Glutamatergic neuron (in vitro differentiated cells): Measurements from ENCODE around the gene SYNPR. TPM values are rescaled to one million over a fixed set of nuclear protein-coding genes. Genes with fewer than 3 reads are reported as not detected.

ENCODE experiments used
- DNase-seq: peaks from one replicate; pipeline ENCODE4 v3.0.0; 2022
- H3K27ac Mint-ChIP-seq: one replicate; pipeline ENCODE4 v1.8.0; 2020; ENCODE audit warnings: mild to moderate bottlenecking, mixed read lengths, inconsistent platforms; ENCODE audit not compliant: unreplicated experiment
- H3K27me3 Mint-ChIP-seq: one replicate; pipeline ENCODE4 v1.8.0; 2020; ENCODE audit warnings: mild to moderate bottlenecking, moderate library complexity, mixed read lengths, inconsistent platforms; ENCODE audit not compliant: unreplicated experiment
- H3K36me3 Mint-ChIP-seq: one replicate; pipeline ENCODE4 v1.8.0; 2020; ENCODE audit warnings: mild to moderate bottlenecking, mixed read lengths, inconsistent platforms; ENCODE audit not compliant: unreplicated experiment
- H3K4me1 Mint-ChIP-seq: one replicate; pipeline ENCODE4 v1.8.0; 2020; ENCODE audit warnings: mild to moderate bottlenecking, low read depth, mixed read lengths, inconsistent platforms; ENCODE audit not compliant: unreplicated experiment
- H3K4me3 Mint-ChIP-seq: one replicate; pipeline ENCODE4 v1.8.0; 2020; ENCODE audit warnings: mild to moderate bottlenecking, mixed read lengths, inconsistent platforms; ENCODE audit not compliant: unreplicated experiment
- H3K9me3 Mint-ChIP-seq: one replicate; pipeline ENCODE4 v1.8.0; 2020; ENCODE audit warnings: mild to moderate bottlenecking, moderate library complexity, mixed read lengths, inconsistent platforms; ENCODE audit not compliant: unreplicated experiment
- long read RNA-seq: library from polyadenylated mRNA; unstranded; transcript quantifications from one replicate; pipeline ENCODE4 v2.0.0, GENCODE V29; 2020; ENCODE audit not compliant: unreplicated experiment
- total RNA-seq: library from RNA; stranded (reverse); fragmentation: NEBNext Ultra II Directional; extraction: Animal tissue kit (Norgen Biotek cat#: 25700); gene quantifications from one replicate; pipeline ENCODE4 v1.2.1, GENCODE V29; 2021; ENCODE audit not compliant: unreplicated experiment
- TF ChIP-seq, protein P1 (sequence below): fragments of 200-600 bp; sonication (generic); IDR thresholded peaks from one replicate; pipeline ENCODE4 v1.5.0; 2021; ENCODE audit not compliant: partially characterized antibody, unreplicated experiment

The SYNPR gene
- total RNA-seq = 6.1 TPM
- long read RNA-seq, partial matches to known transcripts = 0 of 4 reads
- long read RNA-seq, other reads (novel, unspliced or antisense) = 1 of 4 reads

DNA sequence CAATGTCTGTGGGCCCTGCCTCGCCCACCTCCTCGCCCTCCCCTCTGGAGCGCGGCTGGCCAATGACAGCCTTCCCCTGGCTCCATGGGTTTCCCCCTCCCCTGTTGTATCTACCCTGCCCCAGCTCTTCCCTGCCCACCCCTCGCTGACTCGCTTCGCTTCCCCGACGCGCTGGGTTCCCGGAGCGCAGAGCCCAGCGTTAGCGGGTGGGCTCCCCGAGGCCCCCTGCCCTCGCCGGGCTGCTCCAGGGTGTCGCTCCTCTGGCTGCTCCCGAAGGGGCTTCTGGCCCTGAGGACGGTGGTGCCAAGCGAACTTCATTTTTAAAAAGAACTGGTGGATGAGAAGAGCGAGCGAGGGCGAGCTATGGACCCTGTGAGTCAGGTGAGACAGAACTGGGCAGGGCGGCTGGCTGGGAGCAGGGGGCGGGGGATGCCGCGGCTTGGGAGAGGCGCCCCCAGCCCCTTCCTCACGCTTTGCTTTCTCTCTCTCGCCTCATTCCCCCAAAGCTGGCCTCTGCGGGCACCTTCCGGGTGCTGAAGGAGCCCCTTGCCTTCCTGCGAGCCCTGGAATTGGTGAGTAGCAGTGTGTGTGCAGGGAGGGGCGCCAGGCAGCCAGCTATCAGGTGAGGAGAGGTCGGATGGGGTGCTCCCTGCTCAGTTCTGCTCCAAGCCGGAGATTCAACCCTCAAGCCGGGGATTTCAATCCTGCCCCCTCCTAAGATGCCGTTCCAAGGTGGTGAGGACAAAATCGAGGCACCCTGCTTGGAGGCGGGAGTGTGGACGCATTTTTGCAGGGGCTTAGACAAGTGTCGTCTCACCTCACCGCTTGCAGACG, at the start of gene SYNPR:
SYNPR (plus strand) TSS at position 138 of the 834 bp plus-strand sequence.
- peak; percentile 43 for DNase-seq
- no peaks in the 10 kb centered on the region for H3K36me3 Mint-ChIP-seq
- H3K9me3 Mint-ChIP-seq = no peaks in the 10 kb centered on the region
- H3K27ac Mint-ChIP-seq = no peak within 1 kb of the TSS
- TF ChIP-seq, protein P1, sequence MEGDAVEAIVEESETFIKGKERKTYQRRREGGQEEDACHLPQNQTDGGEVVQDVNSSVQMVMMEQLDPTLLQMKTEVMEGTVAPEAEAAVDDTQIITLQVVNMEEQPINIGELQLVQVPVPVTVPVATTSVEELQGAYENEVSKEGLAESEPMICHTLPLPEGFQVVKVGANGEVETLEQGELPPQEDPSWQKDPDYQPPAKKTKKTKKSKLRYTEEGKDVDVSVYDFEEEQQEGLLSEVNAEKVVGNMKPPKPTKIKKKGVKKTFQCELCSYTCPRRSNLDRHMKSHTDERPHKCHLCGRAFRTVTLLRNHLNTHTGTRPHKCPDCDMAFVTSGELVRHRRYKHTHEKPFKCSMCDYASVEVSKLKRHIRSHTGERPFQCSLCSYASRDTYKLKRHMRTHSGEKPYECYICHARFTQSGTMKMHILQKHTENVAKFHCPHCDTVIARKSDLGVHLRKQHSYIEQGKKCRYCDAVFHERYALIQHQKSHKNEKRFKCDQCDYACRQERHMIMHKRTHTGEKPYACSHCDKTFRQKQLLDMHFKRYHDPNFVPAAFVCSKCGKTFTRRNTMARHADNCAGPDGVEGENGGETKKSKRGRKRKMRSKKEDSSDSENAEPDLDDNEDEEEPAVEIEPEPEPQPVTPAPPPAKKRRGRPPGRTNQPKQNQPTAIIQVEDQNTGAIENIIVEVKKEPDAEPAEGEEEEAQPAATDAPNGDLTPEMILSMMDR = no peak
- H3K4me3 Mint-ChIP-seq = peak within 1 kb of the TSS; percentile 86
- H3K4me1 Mint-ChIP-seq = peaks cover 2% of the 10 kb centered on the region
- peaks cover 14% of the 10 kb centered on the region for H3K27me3 Mint-ChIP-seq

DNA sequence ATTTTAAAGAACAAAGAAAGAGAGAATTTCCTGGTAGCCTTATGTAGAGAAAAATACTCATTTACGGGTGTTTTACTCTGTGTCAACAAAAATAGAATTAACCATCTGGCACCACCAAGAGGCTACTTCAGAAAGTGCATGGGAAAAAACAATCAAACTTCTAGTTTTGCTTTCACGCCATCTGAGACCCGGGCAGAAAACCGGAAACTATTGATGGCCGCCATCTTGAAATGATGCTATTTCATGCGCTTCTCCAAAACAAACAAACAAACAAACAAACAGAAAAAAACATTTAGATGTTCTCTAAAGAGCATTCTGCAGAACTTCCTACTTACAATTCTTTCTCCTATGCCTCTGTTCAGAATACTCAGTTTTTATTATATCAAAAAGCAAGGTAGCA, 49.4 kb upstream of the SYNPR start:
- no peaks in the 10 kb centered on the region for H3K4me1 Mint-ChIP-seq
- no peaks in the 10 kb centered on the region for H3K27me3 Mint-ChIP-seq
- H3K9me3 Mint-ChIP-seq = no peaks in the 10 kb centered on the region
- no peak overlapping the region for H3K27ac Mint-ChIP-seq
- TF ChIP-seq, protein P1 = peak; percentile 73
- no peak for DNase-seq
- no peaks in the 10 kb centered on the region for H3K36me3 Mint-ChIP-seq
- H3K4me3 Mint-ChIP-seq = no peak overlapping the region

DNA sequence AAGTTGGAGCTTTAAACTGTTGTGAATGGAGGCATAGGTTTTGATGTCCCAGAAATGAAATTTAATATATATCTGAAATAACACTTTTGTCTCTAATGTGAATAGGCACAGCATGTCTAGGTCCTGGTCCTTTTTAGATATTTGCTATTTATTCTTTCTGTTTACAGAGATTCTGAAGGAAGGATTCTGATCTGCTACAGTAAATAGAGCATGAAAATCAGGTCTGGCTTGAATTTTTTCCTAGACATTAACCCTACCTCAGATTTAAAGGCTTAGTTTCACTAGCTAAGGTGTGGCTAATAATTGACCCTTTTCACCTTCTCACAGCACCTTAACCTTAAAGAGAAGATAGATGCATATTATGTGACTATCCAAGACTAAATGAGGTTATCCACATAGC, 48.0 kb upstream of the SYNPR start:
- Mint-ChIP-seq H3K4me1 (no peaks in the 10 kb centered on the region), H3K36me3 (no peaks in the 10 kb centered on the region), H3K27me3 (no peaks in the 10 kb centered on the region), H3K27ac (no peak overlapping the region), H3K4me3 (no peak overlapping the region), H3K9me3 (no peaks in the 10 kb centered on the region)
- TF ChIP-seq, protein P1 = no peak
- DNase-seq = no peak

DNA sequence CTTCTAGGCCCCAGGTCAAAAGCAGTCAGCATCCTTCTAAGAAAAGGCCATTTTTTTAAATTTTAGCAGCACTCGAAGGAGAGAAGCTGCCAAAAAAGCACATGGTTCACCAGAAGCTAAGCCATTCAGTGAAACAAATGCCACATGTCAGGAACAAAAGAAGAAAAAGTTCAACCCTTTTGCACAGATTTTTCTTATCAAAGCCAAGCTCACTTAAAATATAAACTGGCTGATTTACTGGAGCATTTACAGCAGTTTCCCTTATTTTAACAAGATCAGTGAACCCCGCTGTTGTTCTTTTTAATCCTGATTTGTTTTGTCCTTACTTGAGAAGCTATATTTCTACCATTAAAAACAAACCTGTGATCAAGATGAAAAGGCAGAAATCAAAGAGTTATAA, 46.5 kb upstream of the SYNPR start:
- H3K4me3 Mint-ChIP-seq = no peak overlapping the region
- TF ChIP-seq, protein P1 = no peak
- DNase-seq = no peak
- H3K4me1 Mint-ChIP-seq = no peaks in the 10 kb centered on the region
- H3K27ac Mint-ChIP-seq = no peak overlapping the region
- H3K27me3 Mint-ChIP-seq = no peaks in the 10 kb centered on the region
- H3K9me3 Mint-ChIP-seq = no peaks in the 10 kb centered on the region
- H3K36me3 Mint-ChIP-seq = no peaks in the 10 kb centered on the region

DNA sequence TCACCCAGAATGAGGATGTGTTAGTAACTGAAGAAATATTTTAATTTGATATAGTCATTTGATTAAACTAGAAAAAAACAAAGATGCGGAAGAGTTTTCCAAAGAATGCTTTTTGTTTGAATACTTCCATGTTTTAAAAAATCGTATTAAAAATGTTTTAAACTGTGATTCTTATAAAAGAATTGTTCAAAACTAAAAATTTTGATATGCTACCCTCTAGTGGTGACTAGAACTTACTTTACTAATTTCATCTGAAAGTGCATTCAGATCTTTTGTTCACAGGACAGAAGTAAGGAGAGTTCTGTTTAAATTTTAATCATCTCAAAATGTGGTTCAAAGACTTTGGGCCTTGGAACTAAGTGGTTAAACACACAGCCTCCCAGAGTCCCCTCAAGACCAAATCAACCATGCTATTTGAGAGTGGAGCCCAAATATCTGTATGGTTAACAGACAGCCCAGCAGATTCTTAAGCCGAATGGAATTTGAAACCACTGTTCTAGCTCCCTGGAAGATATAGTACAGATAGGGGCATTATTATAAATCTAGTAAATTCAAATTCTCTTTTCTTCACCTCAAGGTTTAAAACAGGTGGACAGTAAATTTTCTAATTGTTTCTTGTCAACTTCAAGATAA, 45.2 kb upstream of the SYNPR start:
- Mint-ChIP-seq H3K27ac (no peak overlapping the region), H3K4me3 (no peak overlapping the region), H3K4me1 (no peaks in the 10 kb centered on the region), H3K9me3 (no peaks in the 10 kb centered on the region), H3K36me3 (no peaks in the 10 kb centered on the region), H3K27me3 (no peaks in the 10 kb centered on the region)
- TF ChIP-seq, protein P1 = peak; percentile 72
- DNase-seq = no peak
